Fibroblast of villous mesenchyme (primary cell): ENCODE results near the gene TRAF3. TPM values are rescaled to one million over a fixed set of nuclear protein-coding genes. Genes with fewer than 3 reads are reported as not detected.

Experiments
- DNase-seq: peaks from one replicate; pipeline ENCODE4 v3.0.0-alpha.2; 2010; ENCODE audit warnings: low read depth
- H3K4me3 ChIP-seq: 2 replicates; pipeline ENCODE4 v1.5.1; 2011; ENCODE audit warnings: low read depth, mild to moderate bottlenecking, low read length
- total RNA-seq: library from RNA; depleted of rRNA; stranded (reverse); fragments of >200 nt; gene quantifications from 2 replicates; pipeline ENCODE4 v1.2.3, GENCODE V29; 2012
- TF ChIP-seq, protein P1 (sequence below): IDR thresholded peaks from 2 replicates; pipeline ENCODE4 v1.5.1; 2012; ENCODE audit warnings: low read depth, mild to moderate bottlenecking, low read length; ENCODE audit not compliant: insufficient read depth

Gene TRAF3
- total RNA-seq, 1 donor = 30.7 TPM

DNA sequence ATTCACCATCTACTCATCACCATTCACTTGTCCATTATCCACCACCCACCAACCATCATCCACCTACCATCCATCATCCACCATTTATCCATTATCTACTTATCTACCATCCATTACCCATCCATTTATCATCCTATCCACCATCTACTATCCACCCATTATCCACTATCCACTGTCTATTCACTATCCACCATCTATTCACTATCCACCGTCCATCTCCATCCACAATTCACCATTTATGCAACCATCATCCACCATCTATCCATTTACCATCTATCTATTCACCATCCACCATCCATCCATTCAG, 143.7 kb downstream of the TRAF3 start:
- no peak for DNase-seq
- TF ChIP-seq, protein P1, sequence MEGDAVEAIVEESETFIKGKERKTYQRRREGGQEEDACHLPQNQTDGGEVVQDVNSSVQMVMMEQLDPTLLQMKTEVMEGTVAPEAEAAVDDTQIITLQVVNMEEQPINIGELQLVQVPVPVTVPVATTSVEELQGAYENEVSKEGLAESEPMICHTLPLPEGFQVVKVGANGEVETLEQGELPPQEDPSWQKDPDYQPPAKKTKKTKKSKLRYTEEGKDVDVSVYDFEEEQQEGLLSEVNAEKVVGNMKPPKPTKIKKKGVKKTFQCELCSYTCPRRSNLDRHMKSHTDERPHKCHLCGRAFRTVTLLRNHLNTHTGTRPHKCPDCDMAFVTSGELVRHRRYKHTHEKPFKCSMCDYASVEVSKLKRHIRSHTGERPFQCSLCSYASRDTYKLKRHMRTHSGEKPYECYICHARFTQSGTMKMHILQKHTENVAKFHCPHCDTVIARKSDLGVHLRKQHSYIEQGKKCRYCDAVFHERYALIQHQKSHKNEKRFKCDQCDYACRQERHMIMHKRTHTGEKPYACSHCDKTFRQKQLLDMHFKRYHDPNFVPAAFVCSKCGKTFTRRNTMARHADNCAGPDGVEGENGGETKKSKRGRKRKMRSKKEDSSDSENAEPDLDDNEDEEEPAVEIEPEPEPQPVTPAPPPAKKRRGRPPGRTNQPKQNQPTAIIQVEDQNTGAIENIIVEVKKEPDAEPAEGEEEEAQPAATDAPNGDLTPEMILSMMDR = no peak
- no peak overlapping the region for H3K4me3 ChIP-seq

DNA sequence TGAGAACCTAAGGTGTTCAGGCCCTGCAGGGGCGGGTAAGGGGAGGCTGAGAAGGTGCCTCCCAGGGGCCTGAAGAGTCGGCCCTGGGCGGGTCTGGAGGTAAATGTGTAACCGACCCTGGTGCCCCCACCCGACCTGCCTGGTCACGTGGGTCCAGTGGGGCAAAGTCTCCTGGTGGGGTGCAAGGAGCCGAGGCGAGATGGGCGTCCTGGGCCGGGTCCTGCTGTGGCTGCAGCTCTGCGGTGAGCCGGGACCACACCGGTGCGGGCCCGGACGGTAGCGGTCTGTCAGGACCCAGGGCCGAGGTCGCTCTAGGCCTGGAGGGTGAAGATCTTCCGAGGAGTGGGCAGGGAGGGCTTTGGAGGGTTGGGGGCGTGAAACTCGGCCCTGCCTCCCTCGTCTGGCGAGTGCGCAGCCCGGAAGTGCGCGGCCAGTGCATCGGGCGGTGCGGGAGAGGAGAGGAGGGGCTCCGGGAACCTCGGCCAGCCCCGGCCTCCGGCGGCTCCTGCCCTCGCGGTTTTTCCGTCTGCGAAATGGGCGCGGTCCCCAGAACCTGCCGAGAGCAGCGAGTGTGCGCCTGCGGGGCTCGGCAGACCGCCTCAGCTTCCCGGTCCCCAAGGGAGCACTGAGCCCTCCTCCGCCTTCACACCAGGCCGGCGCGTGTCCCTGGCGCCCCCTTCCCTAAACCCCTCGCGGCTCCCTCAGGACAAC, 145.4 kb downstream of the TRAF3 start, which contains the start of gene AMN:
Gene AMN, plus strand, starts transcription at position 174 of the 711 bp plus-strand sequence. Its CDS starts 26 bp downstream, at position 200.
- TF ChIP-seq, protein P1 = no peak
- peak within 1 kb of the TSS; percentile 40 for H3K4me3 ChIP-seq

DNA sequence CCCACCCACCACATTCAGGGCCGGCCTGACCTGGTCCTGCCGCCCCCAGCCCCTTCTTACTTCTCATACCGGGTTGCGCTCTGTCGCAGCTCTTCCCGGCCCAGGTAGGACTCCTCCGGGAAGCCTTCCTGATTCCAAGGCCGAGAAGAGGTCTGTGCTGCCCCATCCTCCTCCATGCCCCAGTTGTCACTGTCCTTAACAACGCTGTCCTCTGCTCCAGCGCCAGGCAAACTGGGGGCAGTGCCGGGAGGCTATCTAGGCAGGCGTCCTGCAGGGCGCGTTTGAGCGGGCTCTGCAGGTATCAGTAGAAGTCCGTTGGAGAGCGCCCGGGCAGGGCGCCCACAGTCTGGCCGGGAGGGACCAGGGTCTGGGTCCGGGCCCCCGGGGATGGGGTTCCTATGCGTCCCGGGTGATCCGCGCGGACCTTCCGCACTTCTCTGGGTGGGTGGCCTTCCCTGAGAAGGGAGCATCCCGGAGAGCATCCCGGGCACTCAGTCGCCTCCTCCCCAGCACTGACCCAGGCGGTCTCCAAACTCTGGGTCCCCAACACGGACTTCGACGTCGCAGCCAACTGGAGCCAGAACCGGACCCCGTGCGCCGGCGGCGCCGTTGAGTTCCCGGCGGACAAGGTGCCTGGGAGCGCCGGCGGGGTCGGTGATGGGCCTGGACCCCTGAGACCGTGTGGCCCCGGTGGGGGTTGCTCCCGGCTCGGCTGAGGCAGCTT, 146.1 kb downstream of the TRAF3 start:
- no peak for DNase-seq

More for the DNA sequence above, 145.4 kb downstream of the TRAF3 start, which contains the start of gene AMN:
- no peak for DNase-seq

DNA sequence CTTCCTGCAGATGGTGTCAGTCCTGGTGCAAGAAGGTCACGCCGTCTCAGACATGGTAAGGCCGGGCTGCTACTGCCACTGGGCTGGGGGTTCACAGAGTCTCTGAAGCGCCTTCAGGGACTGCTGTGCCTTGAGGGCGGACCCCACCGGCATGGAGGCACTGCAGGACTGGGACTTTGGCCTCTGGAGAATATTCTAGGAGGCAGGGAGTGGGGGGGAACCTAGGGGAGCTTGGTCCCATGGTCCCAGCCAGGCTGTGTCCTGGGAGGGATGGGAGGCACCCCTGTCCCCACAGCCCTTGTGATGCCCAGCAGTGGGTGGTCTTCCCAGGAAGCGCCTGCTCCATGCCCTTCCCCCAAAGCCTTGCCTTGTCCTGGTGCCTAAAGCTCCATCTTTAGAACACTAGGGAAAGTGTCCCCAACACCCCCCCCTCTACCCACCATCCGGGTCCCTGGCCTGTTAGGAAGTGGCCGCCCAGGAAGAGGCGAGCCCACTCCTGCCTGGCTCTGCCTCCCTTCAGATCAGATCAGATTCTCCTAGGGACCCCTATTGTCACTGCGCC, 146.8 kb downstream of the TRAF3 start:
- H3K4me3 ChIP-seq = no peak overlapping the region
- DNase-seq = no peak
- TF ChIP-seq, protein P1 = no peak

More for the DNA sequence above, 146.1 kb downstream of the TRAF3 start:
- H3K4me3 ChIP-seq = peak overlapping the region; percentile 40
- TF ChIP-seq, protein P1 = no peak

DNA sequence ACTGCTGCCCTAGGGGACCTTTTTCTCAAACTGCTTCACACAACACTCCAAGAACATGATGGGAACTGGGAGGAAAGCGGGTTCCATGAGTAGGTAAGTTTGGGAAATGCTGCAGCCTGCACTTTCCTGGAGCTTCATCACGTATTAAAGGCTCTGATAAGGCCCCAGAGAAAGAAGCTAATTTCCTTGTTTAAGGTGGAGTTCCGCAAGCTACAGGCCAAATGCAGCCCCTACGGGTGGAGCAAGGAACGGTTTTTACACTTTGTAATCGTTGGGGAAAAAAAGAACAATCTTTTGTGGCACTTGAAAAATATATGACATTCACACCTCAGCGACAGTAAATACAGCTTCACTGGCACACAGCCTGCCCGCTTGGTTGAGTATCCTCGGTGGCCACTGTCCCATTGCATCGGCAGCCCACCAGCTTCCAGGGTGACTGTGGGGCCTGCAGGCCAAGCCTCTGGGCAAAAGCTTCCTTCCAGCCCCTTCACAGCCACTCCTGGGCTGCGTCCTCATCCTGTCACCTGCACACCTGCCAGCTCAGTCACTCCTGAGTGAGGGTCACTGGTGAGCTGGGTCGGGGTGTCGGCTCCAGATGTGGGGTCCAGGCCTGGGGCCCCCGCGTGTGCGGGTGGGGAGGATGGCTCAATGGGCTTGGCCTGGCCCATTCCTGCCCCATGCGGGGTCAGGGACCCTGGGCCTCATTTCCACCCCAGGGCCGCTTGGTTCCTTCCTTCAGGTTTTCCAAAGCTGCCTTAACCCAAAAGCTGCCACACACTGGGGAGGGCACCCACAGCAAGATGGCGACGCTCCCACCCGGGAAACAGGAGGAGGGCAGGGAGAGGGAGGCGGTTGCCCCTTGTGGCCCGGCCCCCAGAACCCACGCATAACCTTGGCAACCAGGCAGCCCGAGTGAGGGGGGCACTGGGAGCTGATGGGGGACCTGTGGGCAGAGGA, 147.7 kb downstream of the TRAF3 start:
- H3K4me3 ChIP-seq = no peak overlapping the region
- TF ChIP-seq, protein P1 = no peak
- DNase-seq = no peak

DNA sequence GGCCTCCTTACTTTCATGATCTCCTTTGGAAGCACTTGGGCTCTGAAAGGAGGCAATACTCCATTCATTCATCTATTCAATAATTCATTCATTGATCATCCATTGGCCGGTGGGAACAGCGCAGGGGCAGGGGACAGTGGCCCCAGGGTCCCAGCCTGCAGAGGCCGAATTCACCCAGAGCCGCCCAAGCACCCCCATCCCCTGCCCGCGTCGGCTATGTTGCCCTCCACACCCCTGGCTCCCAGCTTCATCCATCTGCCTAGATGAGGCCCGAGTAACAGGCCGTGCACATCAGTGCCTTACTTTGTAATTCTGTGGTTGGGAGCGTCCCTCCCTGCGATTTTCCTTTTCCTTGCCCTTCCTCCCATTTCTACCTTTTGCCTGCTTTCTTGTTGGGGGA, 148.4 kb downstream of the TRAF3 start:
- TF ChIP-seq, protein P1 = no peak
- DNase-seq = no peak
- H3K4me3 ChIP-seq = no peak overlapping the region
